BJ (cell line): ENCODE measurements around the gene MEIS1. TPM values are rescaled to one million over a fixed set of nuclear protein-coding genes. Genes with fewer than 3 reads are reported as not detected.

Experiments used
- CTCF ChIA-PET: fragments of 350-600 bp; formaldehyde crosslinking; extraction: SDS; loops from one replicate; lab custom pipeline; 2021; ENCODE audit warnings: antibody characterized with exemption, inconsistent platforms; lab: Yijun Ruan, JAX
- POLR2A ChIA-PET: fragments of 300-600 bp; sonication (Branson Sonifier 250); formaldehyde crosslinking; extraction: SDS; loops from one replicate; lab custom pipeline; 2021; ENCODE audit warnings: antibody characterized with exemption; lab: Charles Lee
- DNase-seq: peaks from one replicate; pipeline ENCODE4 v3.0.0-alpha.2; 2011; ENCODE audit warnings: low read depth
- H3K27me3 ChIP-seq: 2 replicates; pipeline ENCODE4 v1.6.0; 2011; ENCODE audit warnings: low read length; ENCODE audit not compliant: control insufficient read depth, insufficient read depth
- H3K36me3 ChIP-seq: 2 replicates; pipeline ENCODE4 v1.5.1; 2011; ENCODE audit warnings: low read length; ENCODE audit not compliant: control insufficient read depth, insufficient read depth
- H3K4me3 ChIP-seq: 2 replicates; pipeline ENCODE4 v1.5.1; 2011; ENCODE audit warnings: low read depth, mild to moderate bottlenecking, control low read depth, low read length
- CTCF ChIP-seq: IDR thresholded peaks from 2 replicates; pipeline ENCODE4 v1.5.1; 2011; ENCODE audit warnings: low read depth, mild to moderate bottlenecking, control low read depth, inconsistent platforms, low read length, moderate library complexity; ENCODE audit not compliant: insufficient read depth
- polyA plus RNA-seq: library from polyadenylated mRNA; depleted of rRNA; stranded (reverse); fragments of >200 nt; gene quantifications from 2 replicates; pipeline ENCODE4 v1.2.3, GENCODE V29; 2011

The MEIS1 gene
- polyA plus RNA-seq, 1 experiment = 65.7 TPM

GRCh38 chr2:66506265-66506664 is 71.3 kb downstream of the MEIS1 start:
- ChIA-PET CTCF (no interaction called here), POLR2A (no interaction called here)
- DNase-seq = no peak
- Histone ChIP-seq H3K36me3 (peaks cover 2% of the 10 kb centered on the region), H3K27me3 (no peaks in the 10 kb centered on the region), H3K4me3 (no peak overlapping the region)
- no peak for TF ChIP-seq CTCF

GRCh38 chr2:66507673-66508201 is 72.8 kb downstream of the MEIS1 start:
- H3K4me3 ChIP-seq = no peak overlapping the region
- POLR2A ChIA-PET = interaction anchor here (0.7 kb wide), 1 partner anchor 8 kb away, joined by 3 read pairs; no protein-coding TSS in a partner anchor
- CTCF ChIA-PET = interaction anchor here (3.1 kb wide), 1 partner anchor 9 kb away, joined by 14 read pairs; no protein-coding TSS in a partner anchor
- DNase-seq = no peak
- TF ChIP-seq CTCF = no peak
- peaks cover 2% of the 10 kb centered on the region for H3K36me3 ChIP-seq
- H3K27me3 ChIP-seq = no peaks in the 10 kb centered on the region

GRCh38 chr2:66508484-66509071 is 73.7 kb downstream of the MEIS1 start:
- Histone ChIP-seq H3K36me3 (peaks cover 2% of the 10 kb centered on the region), H3K27me3 (no peaks in the 10 kb centered on the region), H3K4me3 (no peak overlapping the region)
- no peak for TF ChIP-seq CTCF
- CTCF ChIA-PET = interaction anchor here (0.9 to 3.1 kb wide), 2 partner anchors 10 to 17 kb away, joined by 3 to 14 read pairs; no protein-coding TSS in a partner anchor
- POLR2A ChIA-PET = no interaction called here
- DNase-seq = no peak

- POLR2A ChIA-PET = no interaction called here
- no peak for TF ChIP-seq CTCF
- Histone ChIP-seq H3K36me3 (peaks cover 4% of the 10 kb centered on the region), H3K27me3 (no peaks in the 10 kb centered on the region), H3K4me3 (no peak overlapping the region)
- peak; percentile 19 for DNase-seq
- CTCF ChIA-PET = interaction anchor here (0.9 to 3.1 kb wide), 2 partner anchors 10 to 16 kb away, joined by 3 to 14 read pairs; no protein-coding TSS in a partner anchor
Observed at GRCh38 chr2:66509326-66509811, 74.4 kb downstream of the MEIS1 start.

GRCh38 chr2:66512626-66513025 is 77.7 kb downstream of the MEIS1 start:
- H3K4me3 ChIP-seq = no peak overlapping the region
- POLR2A ChIA-PET = no interaction called here
- no peak for TF ChIP-seq CTCF
- H3K27me3 ChIP-seq = no peaks in the 10 kb centered on the region
- CTCF ChIA-PET = no interaction called here
- H3K36me3 ChIP-seq = 0 out of 2 replicates have a peak, but pooled peaks cover 2% of the 10 kb centered on the region
- DNase-seq = no peak
